ENCODE measurements around the gene CYP2A7. TPM values are rescaled to one million over a fixed set of nuclear protein-coding genes. Genes with fewer than 3 reads are reported as not detected.

Gene CYP2A7
- total RNA-seq, 4 donors from 2014 or later: not detected

Other genes starting within 250 kb of the CYP2A7 start
- gene NUMBL, start 191.6 kb downstream of the CYP2A7 start, total RNA-seq: 10 to 100 TPM; 35.8 to 60.6 (median 49.1) TPM
- gene COQ8B, start 165.3 kb downstream of the CYP2A7 start, total RNA-seq: 10 to 100 TPM; 27.3 to 50.5 (median 44.7) TPM
- 10 to 100 TPM; 25.2 to 71.8 (median 30.6) TPM for gene ITPKC, start 165.1 kb downstream of the CYP2A7 start, total RNA-seq
- 1 to 10 TPM in 3 of 4 donors, under 1 TPM in 1; 0.89 to 2.4 (median 2.0) TPM for gene ACTMAP, start 131.8 kb downstream of the CYP2A7 start, total RNA-seq
- gene SNRPA, start 131.0 kb downstream of the CYP2A7 start, total RNA-seq: 10 to 100 TPM; 24.5 to 56.0 (median 48.2) TPM
- 1 to 10 TPM in 3 of 4 donors, not detected in 1; 1.4 to 9.2 (median 3.1) TPM for gene MIA, start 106.7 kb downstream of the CYP2A7 start, total RNA-seq
- 10 to 100 TPM; 18.7 to 27.5 (median 20.9) TPM for gene RAB4B, start 104.0 kb downstream of the CYP2A7 start, total RNA-seq
- gene EGLN2, start 83.0 kb downstream of the CYP2A7 start, total RNA-seq: 100 to 1,000 TPM in 3 of 4 donors, 10 to 100 TPM in 1; 99.1 to 115 (median 107) TPM
- gene CYP2A6, start 31.8 kb downstream of the CYP2A7 start, total RNA-seq: not detected
- not detected for gene CYP2B6, start 109.1 kb upstream of the CYP2A7 start, total RNA-seq
- not detected for gene CYP2A13, start 206.2 kb upstream of the CYP2A7 start, total RNA-seq
- gene CYP2F1, start 232.2 kb upstream of the CYP2A7 start, total RNA-seq: not detected

Measured in gastroesophageal sphincter (tissue), 4 donors.